GM12865 (cell line): ENCODE data around the gene ITGA6.

Source experiments
- DNase-seq: peaks from one replicate; pipeline ENCODE4 v3.0.0; 2010; ENCODE audit warnings: low read depth
- H3K4me3 ChIP-seq: 2 replicates; pipeline ENCODE4 v1.5.1; 2011; ENCODE audit warnings: mild to moderate bottlenecking, low read depth, low read length, control low read depth
- CTCF ChIP-seq: IDR thresholded peaks from 2 replicates; pipeline ENCODE4 v1.5.1; 2011; ENCODE audit warnings: low read length, control low read depth, low read depth, inconsistent platforms; ENCODE audit not compliant: insufficient read depth; ENCODE audit errors: missing control alignments

ITGA6 gene

GRCh38 chr2:172448544-172449267 is 21.3 kb downstream of the ITGA6 start:
- DNase-seq = no peak
- no peak for TF ChIP-seq CTCF
- no peak overlapping the region for H3K4me3 ChIP-seq

GRCh38 chr2:172449911-172450550 is 22.6 kb downstream of the ITGA6 start:
- no peak for DNase-seq
- TF ChIP-seq CTCF = no peak
- no peak overlapping the region for H3K4me3 ChIP-seq

GRCh38 chr2:172451923-172452322 is 24.5 kb downstream of the ITGA6 start:
- no peak for TF ChIP-seq CTCF
- no peak for DNase-seq

GRCh38 chr2:172452845-172453244 is 25.5 kb downstream of the ITGA6 start:
- H3K4me3 ChIP-seq = no peak overlapping the region
- DNase-seq = no peak
- no peak for TF ChIP-seq CTCF

More at GRCh38 chr2:172451923-172452322, 24.5 kb downstream of the ITGA6 start:
- H3K4me3 ChIP-seq = no peak overlapping the region

GRCh38 chr2:172454404-172455120 is 27.2 kb downstream of the ITGA6 start:
- no peak for TF ChIP-seq CTCF
- no peak for DNase-seq
- no peak overlapping the region for H3K4me3 ChIP-seq

GRCh38 chr2:172455121-172455515 is 27.7 kb downstream of the ITGA6 start:
- no peak overlapping the region for H3K4me3 ChIP-seq
- no peak for TF ChIP-seq CTCF
- no peak for DNase-seq

- no peak overlapping the region for H3K4me3 ChIP-seq
- TF ChIP-seq CTCF = no peak
- no peak for DNase-seq
Measured at GRCh38 chr2:172456002-172456401, 28.6 kb downstream of the ITGA6 start.
